SK-N-SH (cell line): ENCODE measurements around the gene IL21R. TPM values are rescaled to one million over a fixed set of nuclear protein-coding genes. Genes with fewer than 3 reads are reported as not detected.

Source experiments
- CTCF ChIA-PET: fragments of 300-600, 350-600 bp; formaldehyde crosslinking; extraction: SDS; loops from one replicate; lab custom pipeline; 2021; lab: Yijun Ruan, JAX
- POLR2A ChIA-PET: fragments of 350-600 bp; sonication (Branson Sonifier 250); formaldehyde crosslinking; extraction: SDS; loops from one replicate; lab custom pipeline; 2020; ENCODE audit warnings: antibody characterized with exemption, inconsistent platforms; lab: Yijun Ruan, JAX
- DNase-seq: peaks from one replicate; pipeline ENCODE4 v3.0.0; 2012
- H2AFZ ChIP-seq: fragments of 200-600 bp; sonication (generic); 2 replicates; pipeline ENCODE4 v1.8.1; 2016; ENCODE audit warnings: antibody characterized with exemption, mild to moderate bottlenecking, low read depth
- H3F3A ChIP-seq: fragments of 200-600 bp; sonication (generic); replicated peaks from 2 replicates; pipeline ENCODE3; 2016; ENCODE audit warnings: antibody characterized with exemption, mild to moderate bottlenecking; ENCODE audit not compliant: insufficient read depth
- H3K27ac ChIP-seq, 2 experiments: fragments of 200-500 bp in 1 of 2; fragments of 200-600 bp in 1 of 2; sonication (Bioruptor generic) in 1 of 2; sonication (generic), shearing (Covaris generic) in 1 of 2; 2 replicates each; pipeline versions ENCODE4 v1.5.1 to v1.6.1; 2014 to 2016; ENCODE audit warnings: low read depth in 2 of 2, inconsistent platforms in 1 of 2, low read length in 1 of 2, mild to moderate bottlenecking in 1 of 2, mixed read lengths in 1 of 2
- H3K27me3 ChIP-seq: fragments of 200-600 bp; sonication (generic), shearing (Covaris generic); 2 replicates; pipeline ENCODE4 v1.6.1; 2016; ENCODE audit warnings: mixed run types; ENCODE audit not compliant: insufficient read depth
- H3K36me3 ChIP-seq, 2 experiments: fragments of 200-500 bp in 1 of 2; fragments of 200-600 bp in 1 of 2; sonication (Bioruptor generic) in 1 of 2; sonication (generic) in 1 of 2; replicated peaks in 1 of 2; 2 replicates each; pipeline versions ENCODE3 to v1.5.1; 2014 to 2016; ENCODE audit warnings: low read length in 1 of 2, mild to moderate bottlenecking in 1 of 2; ENCODE audit not compliant: insufficient read depth in 2 of 2, control insufficient read depth in 1 of 2
- H3K4me1 ChIP-seq, 2 experiments: fragments of 200-500 bp in 1 of 2; fragments of 200-600 bp in 1 of 2; sonication (Bioruptor generic) in 1 of 2; sonication (generic), shearing (Covaris generic) in 1 of 2; 2 replicates each; pipeline versions ENCODE4 v1.5.1 to v1.6.1; 2014 to 2016; ENCODE audit warnings: low read depth in 1 of 2, low read length in 1 of 2, mixed run types in 1 of 2; ENCODE audit not compliant: insufficient read depth in 2 of 2, control insufficient read depth in 1 of 2
- H3K4me2 ChIP-seq: fragments of 200-600 bp; sonication (generic), shearing (Covaris generic); 2 replicates; pipeline ENCODE4 v1.6.1; 2017; ENCODE audit warnings: mixed run types
- H3K4me3 ChIP-seq, 2 experiments: fragments of 200-500 bp in 1 of 2; fragments of 200-600 bp in 1 of 2; sonication (Bioruptor generic) in 1 of 2; sonication (generic), shearing (Covaris generic) in 1 of 2; 2 replicates each; pipeline versions ENCODE4 v1.5.1 to v1.8.1; 2014 to 2016; ENCODE audit warnings: low read depth in 2 of 2, inconsistent platforms in 1 of 2, low read length in 1 of 2, mild to moderate bottlenecking in 1 of 2, mixed read lengths in 1 of 2, moderate library complexity in 1 of 2
- H3K79me2 ChIP-seq: fragments of 200-600 bp; sonication (generic); 2 replicates; pipeline ENCODE4 v1.8.1; 2017; ENCODE audit warnings: mild to moderate bottlenecking; ENCODE audit not compliant: insufficient read depth
- H3K9ac ChIP-seq: fragments of 200-600 bp; sonication (generic); 2 replicates; pipeline ENCODE4 v1.6.1; 2017; ENCODE audit warnings: mixed run types
- H3K9me2 ChIP-seq: fragments of 200-600 bp; sonication (generic); 2 replicates; pipeline ENCODE4 v1.6.1; 2017; ENCODE audit warnings: mixed run types
- H3K9me3 ChIP-seq: fragments of 200-600 bp; sonication (generic); 2 replicates; pipeline ENCODE4 v1.6.1; 2017; ENCODE audit warnings: mixed run types, mild to moderate bottlenecking, moderate library complexity
- H4K20me1 ChIP-seq: fragments of 200-600 bp; sonication (generic); 2 replicates; pipeline ENCODE4 v1.6.1; 2017; ENCODE audit warnings: mild to moderate bottlenecking, mixed run types; ENCODE audit not compliant: insufficient read depth
- CHD2 ChIP-seq: fragments of 150-350 bp; IDR thresholded peaks from 2 replicates; pipeline ENCODE4 v1.6.1; 2018; ENCODE audit warnings: low read length; ENCODE audit not compliant: partially characterized antibody
- ELF1 ChIP-seq: IDR thresholded peaks from 2 replicates; pipeline ENCODE4 v1.4.0; 2012
- FOSL2 ChIP-seq: IDR thresholded peaks from 2 replicates; pipeline ENCODE4 v1.4.0; 2012; ENCODE audit warnings: low read depth, mild to moderate bottlenecking, moderate library complexity, borderline replicate concordance
- GATA2 ChIP-seq: sonication (generic); formaldehyde crosslinking; IDR thresholded peaks from 2 replicates; pipeline ENCODE4 v1.5.0; 2020; ENCODE audit warnings: mild to moderate bottlenecking, missing genetic modification reagents
- MAX ChIP-seq: IDR thresholded peaks from 2 replicates; pipeline ENCODE4 v1.4.0; 2012; ENCODE audit warnings: low read depth
- MEF2A ChIP-seq: IDR thresholded peaks from 2 replicates; pipeline ENCODE4 v1.4.0; 2012; ENCODE audit warnings: low read depth, borderline replicate concordance
- MXI1 ChIP-seq: IDR thresholded peaks from 2 replicates; pipeline ENCODE4 v1.6.1; 2012; ENCODE audit warnings: mild to moderate bottlenecking, low read depth, low read length, improper control_type of control experiment
- PBX3 ChIP-seq: IDR thresholded peaks from 2 replicates; pipeline ENCODE4; 2012
- RCOR1 ChIP-seq: fragments of 150-350 bp; IDR thresholded peaks from 2 replicates; pipeline ENCODE4 v1.6.1; 2017; ENCODE audit warnings: antibody characterized with exemption, low read length
- REST ChIP-seq: IDR thresholded peaks from 2 replicates; pipeline ENCODE4 v1.6.1; 2012; ENCODE audit warnings: mild to moderate bottlenecking, low read depth, low read length, moderate library complexity
- RFX5 ChIP-seq: IDR thresholded peaks from 2 replicates; pipeline ENCODE4 v1.6.1; 2012; ENCODE audit warnings: mild to moderate bottlenecking, improper control_type of control experiment, low read length
- RXRA ChIP-seq: IDR thresholded peaks from 2 replicates; pipeline ENCODE4 v1.4.0; 2012; ENCODE audit warnings: low read depth, mild to moderate bottlenecking, borderline replicate concordance
- TAF1 ChIP-seq: IDR thresholded peaks from 2 replicates; pipeline ENCODE4 v1.6.1; 2012; ENCODE audit warnings: low read depth, mild to moderate bottlenecking, low read length, moderate library complexity, borderline replicate concordance
- TCF12 ChIP-seq: IDR thresholded peaks from 2 replicates; pipeline ENCODE4 v1.4.0; 2012
- TEAD4 ChIP-seq: IDR thresholded peaks from 2 replicates; pipeline ENCODE4 v1.4.0; 2012; ENCODE audit warnings: mild to moderate bottlenecking, borderline replicate concordance; ENCODE audit not compliant: insufficient read depth
- USF1 ChIP-seq: IDR thresholded peaks from 2 replicates; pipeline ENCODE4 v1.4.0; 2012; ENCODE audit warnings: low read depth, borderline replicate concordance
- YY1 ChIP-seq: IDR thresholded peaks from 2 replicates; pipeline ENCODE4 v1.4.0; 2012; ENCODE audit warnings: low read depth, mild to moderate bottlenecking
- WGBS: methylation state at CpG from one replicate; pipeline ENCODE4 v1.1.6; 2017; ENCODE audit warnings: low lambda C conversion rate; 5-methylcytosine and 5-hydroxymethylcytosine counted together
- polyA plus RNA-seq, 3 experiments: library from polyadenylated mRNA; depleted of rRNA; stranded (reverse); fragments of >200 nt; gene quantifications; 2 replicates each; pipeline ENCODE4 v1.2.3, GENCODE V29; 2012

IL21R gene
- polyA plus RNA-seq, 1 of the 3 experiments (the other 2 are of a cell fraction), result 0.13 TPM

- Histone ChIP-seq H4K20me1 (no peaks in the 10 kb centered on the region), H3K27ac (peak overlapping the region in 1 of 2 experiments; percentile 97; a peak in 2 of 4 replicates), H3K9me3 (no peaks in the 10 kb centered on the region), H3F3A (peaks cover 25% of the 10 kb centered on the region), H3K27me3 (no peaks in the 10 kb centered on the region), H3K9me2 (no peaks in the 10 kb centered on the region), H3K36me3 (peaks cover 44 to 64% of the 10 kb centered on the region in 2 experiments), H3K4me1 (peaks cover 0 to 24% of the 10 kb centered on the region in 2 experiments; a peak in 2 of 4 replicates)
- TF ChIP-seq REST, result no peak
- TF ChIP-seq RFX5, result no peak
- no peak for TF ChIP-seq YY1
- TF ChIP-seq CHD2, result no peak
- TF ChIP-seq TEAD4, result no peak
- TF ChIP-seq TAF1, result no peak
- no peak for TF ChIP-seq TCF12
- no peak for TF ChIP-seq RCOR1
- no peak for TF ChIP-seq MXI1
- no peak for TF ChIP-seq PBX3
- TF ChIP-seq GATA2 (CRISPR knock-in tag), result no peak
- no peak for TF ChIP-seq FOSL2
- TF ChIP-seq USF1, result no peak
- no peak for TF ChIP-seq MAX
- TF ChIP-seq ELF1, result no peak
- no peak for TF ChIP-seq MEF2A
- no peak for TF ChIP-seq RXRA
- TF ChIP-seq, all 33 proteins: peak for 0
- Histone ChIP-seq H2AFZ (no peak overlapping the region), H3K4me2 (peak overlapping the region; percentile 71; the same call in 1 of the 2 replicates), H3K9ac (peak overlapping the region; percentile 59; the same call in 1 of the 2 replicates), H3K4me3 (no peak overlapping the region), H3K79me2 (no peaks in the 10 kb centered on the region)
- ChIA-PET CTCF (no interaction called here), POLR2A (no interaction called here)
- DNase-seq, result no peak
- 100% methylated on average over 5 of the region's 9 CpGs for WGBS
Measured at GRCh38 chr16:27474921-27475320, 72.9 kb downstream of the IL21R start.
